GM21619 (cell line): Measurements from ENCODE around the gene MIER2.
"Not testable (repeated sequence)": the region's sequence is repeated elsewhere in the genome, so short reads cannot be mapped to it uniquely, and the experiment has no call there.

Experiments used
- ATAC-seq: cut with Tn5 transposase; IDR thresholded peaks from one replicate; pipeline ENCODE4 v1.9.1; 2021; ENCODE audit not compliant: unreplicated experiment

The MIER2 gene

DNA sequence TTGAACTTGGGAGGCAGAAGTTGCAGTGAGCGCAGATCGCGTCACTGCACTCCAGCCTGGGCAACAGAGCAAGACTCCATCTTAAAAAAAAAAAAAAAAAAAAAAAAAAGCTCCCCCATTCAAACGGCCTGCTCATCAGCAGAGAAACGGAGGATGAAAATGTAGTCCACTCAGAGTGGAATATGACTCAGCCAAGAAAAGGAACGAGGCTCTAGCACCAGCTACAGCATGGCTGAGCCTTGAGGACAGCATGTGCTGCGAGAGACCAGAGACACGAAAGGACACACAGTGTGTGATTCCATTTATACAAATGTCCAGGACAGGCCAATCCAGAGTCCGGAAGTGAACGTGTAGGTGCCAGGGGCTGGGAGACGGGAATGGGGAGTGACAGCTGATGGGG, 18.1 kb upstream of the MIER2 start:
- no peak for ATAC-seq

DNA sequence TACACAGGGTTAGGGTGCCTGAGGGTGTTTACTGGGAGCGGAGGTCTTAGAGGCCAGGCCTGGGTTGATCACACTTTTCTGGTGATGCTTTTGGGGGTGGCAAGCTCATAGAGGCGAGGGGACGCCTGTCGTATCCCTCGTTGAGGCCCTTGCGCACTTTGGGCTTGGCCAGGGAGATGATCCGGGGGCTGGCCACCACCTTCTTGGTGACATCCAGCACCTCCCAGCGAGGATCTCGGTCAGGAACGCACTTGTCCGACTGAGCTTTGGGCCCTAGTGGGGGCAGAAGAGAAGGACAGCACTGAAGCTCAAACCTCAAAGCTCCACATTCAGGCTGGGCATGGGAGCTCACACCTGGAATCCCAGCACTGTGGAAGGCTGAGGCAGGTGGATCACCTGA, 17.6 kb upstream of the MIER2 start:
- no peak for ATAC-seq

DNA sequence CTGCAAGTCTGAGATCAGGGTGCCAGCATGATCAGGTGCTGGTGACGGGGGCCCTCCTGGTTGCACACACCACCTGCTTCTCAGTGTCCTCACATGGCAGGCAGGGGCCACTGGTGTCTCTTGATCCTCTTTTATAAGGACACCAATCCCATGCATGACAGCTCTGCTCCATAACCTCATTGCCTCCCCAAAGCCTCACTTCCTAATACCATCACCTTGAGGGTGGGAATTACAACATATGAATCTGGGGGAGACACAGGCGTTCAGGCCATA, 15.0 kb upstream of the MIER2 start:
- no peak for ATAC-seq

DNA sequence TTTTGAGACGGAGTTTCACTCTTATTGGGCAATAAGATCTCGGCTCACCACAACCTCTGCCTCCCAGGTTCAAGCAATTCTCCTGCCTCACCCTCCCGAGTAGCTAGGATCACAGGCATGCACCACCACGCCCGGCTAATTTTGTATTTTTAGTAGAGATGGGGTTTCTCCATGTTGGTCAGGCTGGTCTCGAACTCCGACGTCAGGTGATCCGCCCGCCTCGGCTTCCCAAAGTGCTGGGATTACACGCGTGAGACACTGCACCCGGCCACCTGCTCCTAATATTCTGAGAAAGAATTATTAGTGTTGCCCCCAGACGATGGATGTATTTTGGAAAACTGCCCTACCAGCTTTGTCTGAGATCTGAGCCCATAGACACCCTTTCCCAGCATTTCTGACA, 10.9 kb upstream of the MIER2 start:
- not testable (repeated sequence) for ATAC-seq

GRCh38 chr19:355134-355533, 10.5 kb upstream of the MIER2 start:
- no peak for ATAC-seq

- no peak for ATAC-seq
Measured at GRCh38 chr19:351976-352625, 7.5 kb upstream of the MIER2 start.

- ATAC-seq = no peak
Measured at GRCh38 chr19:347946-348861, 3.6 kb upstream of the MIER2 start.

DNA sequence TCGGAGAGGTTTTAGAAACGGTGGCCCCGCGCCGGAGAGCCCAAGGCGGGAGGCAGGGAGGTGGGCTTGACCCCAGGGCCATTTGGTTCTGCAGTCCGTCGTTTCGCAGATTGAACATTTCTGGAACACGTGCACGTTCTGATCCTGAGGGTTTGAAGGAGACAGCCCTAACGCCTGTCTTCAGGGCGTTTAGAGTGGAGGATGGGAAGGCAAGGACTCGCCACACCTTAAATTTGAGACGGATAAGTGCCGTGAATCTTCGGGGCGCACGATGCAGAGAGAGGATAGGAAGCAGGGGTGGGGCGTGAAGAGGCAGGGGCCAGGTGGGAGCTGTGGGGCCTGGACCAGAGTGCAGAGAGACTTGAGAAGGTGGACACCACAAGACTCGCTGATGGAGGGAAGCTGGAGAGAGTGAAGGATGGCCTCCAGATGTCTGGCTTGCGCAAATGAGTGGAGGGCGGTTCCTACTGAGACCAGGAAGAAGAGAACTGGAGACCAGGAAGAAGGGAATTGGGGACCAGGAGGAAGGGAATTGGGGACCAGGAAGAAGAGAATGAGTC, 804 bp upstream of the MIER2 start:
- ATAC-seq = no peak

DNA sequence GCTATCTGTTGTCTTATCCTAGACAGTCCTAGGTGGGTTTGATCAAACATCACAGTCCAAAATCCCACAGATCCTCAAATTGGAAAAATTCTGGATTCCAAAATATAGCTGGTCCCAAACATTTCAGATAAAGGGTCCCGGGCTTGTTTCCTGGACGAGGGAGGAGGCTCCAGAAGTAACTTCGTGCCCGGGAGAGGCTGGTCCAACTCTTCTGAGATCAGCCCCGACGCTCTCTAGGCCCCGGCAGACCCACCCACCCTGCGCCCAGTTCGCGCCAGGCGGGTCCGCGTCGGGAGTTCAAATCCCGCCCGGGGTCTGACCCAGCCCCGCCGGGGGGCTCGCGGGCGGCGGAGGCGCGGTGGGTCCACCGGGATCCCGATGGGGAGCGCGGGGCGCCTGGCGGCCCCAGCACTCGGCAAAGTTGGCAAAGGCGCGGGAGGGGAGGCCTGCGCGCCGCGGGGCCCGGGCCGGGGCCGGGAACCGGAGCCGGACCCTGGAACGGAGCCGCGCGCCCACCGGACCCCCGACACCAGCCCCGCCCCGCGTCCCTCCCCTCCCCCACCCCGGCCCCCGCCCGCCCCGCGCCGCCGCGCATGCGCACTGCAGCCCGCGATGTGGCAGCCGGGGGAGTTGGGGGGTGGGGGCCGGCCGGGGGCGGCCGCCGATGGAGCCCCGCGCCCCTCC, 513 bp downstream of the MIER2 start:
- ATAC-seq = peak; percentile 21

- no peak for ATAC-seq
Measured at GRCh38 chr19:343451-343931, 1.1 kb downstream of the MIER2 start.

DNA sequence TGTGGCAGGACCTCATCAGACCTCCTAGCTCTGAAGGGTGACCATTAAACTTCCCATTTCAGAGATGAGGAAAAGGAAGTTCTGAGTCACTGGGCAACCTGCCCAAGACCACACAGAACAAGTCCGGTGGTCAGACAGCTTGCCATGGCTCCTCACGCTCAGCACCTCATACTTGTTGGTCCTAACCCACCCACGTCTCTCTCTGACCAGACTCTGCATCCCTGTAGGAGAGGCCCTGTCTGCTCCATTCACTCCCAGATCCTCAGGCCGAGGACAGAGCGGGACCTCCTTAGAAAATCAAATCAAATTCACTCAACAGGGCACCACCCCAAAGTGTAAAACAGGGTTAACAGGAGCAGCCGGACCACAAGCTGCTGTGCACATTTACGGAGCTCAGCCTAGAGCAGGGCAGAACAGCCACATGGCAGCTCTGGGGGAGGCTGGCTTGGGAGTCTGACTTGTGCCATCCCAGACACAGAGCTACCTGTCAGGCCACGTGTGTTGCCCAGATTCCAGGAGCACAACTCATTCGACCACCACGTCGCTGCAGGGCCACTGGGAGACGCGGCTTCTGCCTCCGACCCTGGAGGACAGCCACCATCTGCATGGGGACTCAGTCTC, 1.7 kb downstream of the MIER2 start:
- ATAC-seq = no peak

- ATAC-seq = no peak
Measured at GRCh38 chr19:342128-342455, 2.5 kb downstream of the MIER2 start.

GRCh38 chr19:341386-342127, 3.0 kb downstream of the MIER2 start:
- ATAC-seq = no peak

DNA sequence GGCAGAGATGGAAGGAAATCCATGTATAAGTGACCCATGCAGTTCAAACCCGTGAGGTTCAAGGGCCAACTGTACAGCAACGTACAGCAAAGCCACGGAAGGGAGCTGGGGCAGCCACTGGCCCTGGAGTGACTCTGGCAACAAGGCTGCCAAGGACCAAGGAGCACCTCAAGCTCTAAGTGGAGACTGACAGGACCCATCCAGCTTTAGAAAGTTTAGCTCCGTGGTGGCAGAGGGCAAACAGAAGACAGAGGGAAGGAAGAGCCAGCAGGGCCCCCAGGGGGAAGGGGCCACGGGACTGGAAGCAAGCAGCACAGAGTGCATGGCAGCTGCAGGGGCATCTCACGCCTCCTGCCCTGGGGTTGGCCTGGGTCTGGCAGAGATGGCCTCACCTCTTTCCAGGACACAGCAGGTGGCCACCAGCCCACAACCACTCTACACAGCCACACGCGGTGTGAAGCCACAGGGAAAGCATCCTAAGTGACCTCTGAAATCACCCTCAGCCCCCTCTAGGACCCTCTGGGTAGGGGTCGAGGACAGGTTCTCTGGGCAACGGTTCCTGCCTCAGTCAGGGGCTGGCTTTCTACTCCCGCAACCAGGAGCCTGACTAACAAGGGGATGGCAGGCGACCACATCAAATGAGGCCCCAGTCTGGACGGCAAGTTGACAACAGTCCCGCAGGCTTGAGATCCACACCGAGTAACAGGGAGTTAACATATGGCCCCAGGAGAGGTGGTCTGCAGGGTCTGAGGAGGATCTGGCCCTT, 3.8 kb downstream of the MIER2 start:
- ATAC-seq = no peak

DNA sequence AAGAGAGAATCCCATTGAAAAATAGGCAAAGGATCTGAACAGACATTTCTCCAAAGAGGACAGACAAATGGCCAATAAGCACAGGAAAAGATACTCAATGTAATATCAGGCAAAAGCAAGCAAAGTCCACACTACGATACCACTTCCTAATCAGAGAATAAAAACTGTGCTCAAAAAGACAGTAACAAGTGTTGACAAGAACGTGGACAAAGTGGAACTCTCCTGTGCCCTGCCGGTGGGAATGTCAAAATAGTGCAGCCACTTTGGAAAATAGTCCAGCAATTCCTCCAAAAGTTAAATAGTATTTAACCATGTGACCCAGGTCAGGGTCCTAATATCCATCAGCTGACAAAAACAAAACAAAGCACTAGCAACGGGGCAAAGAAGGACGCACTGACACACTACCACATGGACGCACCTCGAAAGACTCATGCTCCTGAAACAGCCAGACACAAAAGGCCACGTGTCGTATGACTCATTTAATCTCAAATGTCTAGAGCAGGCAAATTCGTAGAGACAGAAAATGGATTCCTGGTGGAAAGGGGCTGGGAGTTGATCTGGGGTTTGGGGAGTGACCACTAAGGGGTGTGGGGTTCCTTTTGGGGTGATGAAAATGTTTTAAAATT, 5.2 kb downstream of the MIER2 start:
- ATAC-seq = no peak

GRCh38 chr19:338421-338820, 6.2 kb downstream of the MIER2 start:
- no peak for ATAC-seq

DNA sequence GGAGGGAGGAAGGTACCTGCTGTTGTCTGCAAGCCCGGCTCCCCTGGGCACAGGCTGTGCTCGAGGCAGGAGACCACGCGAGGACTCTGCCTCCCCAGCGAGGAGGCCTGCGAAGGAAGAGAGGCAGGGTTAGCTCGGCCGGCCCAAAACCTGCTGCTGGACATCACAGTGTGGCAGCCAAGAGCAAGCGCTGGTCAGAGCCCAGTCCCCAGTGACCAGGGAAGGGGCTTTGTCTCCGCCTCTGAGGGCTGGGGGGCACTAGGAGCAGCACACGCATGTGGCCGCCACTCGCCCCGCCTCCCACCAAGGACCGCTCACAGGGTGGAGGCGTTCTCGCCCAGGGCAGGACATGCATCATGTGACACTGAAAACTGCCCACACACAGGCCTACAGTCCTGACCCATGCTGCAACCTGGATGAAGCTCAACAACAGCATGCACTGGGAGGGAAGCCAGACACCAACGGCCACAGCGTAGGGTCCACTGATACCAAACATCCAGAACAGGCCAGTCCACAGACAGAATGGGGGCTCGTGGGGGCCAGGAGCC, 8.5 kb downstream of the MIER2 start:
- ATAC-seq = no peak

DNA sequence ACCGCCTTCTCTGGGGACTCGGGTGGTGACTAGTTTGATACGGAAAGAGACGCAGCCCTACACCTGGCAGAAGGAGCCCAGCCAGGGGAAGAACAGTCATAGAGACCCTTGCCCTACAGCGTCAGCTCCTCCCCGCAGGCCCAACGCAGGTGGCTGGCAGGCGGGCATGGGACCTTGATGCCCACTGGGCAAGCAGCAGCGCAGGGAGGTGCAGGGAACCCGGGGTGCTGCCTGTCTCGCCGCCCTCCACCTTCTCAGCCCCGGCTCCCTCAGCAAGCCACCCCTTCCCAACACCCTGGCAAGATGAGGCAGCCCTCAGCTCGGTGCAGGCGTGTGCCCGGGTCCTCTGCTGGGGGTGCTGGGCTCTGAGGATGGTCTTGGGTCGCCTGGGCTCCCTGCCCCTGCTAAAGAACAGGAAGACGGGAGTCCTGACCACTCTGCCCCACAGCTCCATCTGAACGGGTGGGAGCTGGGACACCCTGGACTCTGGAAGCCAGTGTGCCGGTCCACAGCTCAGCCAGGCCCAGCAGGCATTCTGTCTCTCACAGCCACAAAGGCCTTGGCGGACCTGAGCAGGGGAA, 9.0 kb downstream of the MIER2 start:
- ATAC-seq = no peak

DNA sequence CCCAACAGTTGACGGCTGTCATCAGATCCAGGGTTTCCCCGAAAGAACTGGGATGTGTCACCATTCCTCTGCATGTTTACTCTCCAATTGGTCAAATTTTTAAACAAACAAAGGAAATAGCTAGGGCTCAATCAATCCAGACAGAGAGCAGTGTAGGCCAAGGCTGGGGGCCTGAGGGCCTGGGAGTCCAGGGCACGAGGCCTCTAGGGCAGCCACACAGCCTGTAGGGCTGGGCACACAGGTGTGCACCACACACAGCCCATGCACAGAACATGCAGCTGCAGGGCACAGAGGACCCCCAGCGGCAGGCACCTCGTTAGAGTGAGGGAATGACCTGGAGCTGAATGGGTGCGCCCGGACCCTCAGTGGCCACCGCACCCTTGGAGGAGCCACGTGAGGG, 9.5 kb downstream of the MIER2 start:
- no peak for ATAC-seq
